GM23248 (cell line): ENCODE results near the gene MYLK3. TPM values are rescaled to one million over a fixed set of nuclear protein-coding genes. Genes with fewer than 3 reads are reported as not detected.

Source experiments
- DNase-seq: peaks from one replicate; pipeline ENCODE4 v3.0.0-alpha.2; 2015
- H2AFZ ChIP-seq: fragments of 200-600 bp; sonication (generic); 2 replicates; pipeline ENCODE4 v1.6.1; 2016; ENCODE audit warnings: antibody characterized with exemption
- H3F3A ChIP-seq: fragments of 200-600 bp; sonication (generic); 2 replicates; pipeline ENCODE4 v1.6.1; 2016; ENCODE audit warnings: mild to moderate bottlenecking, antibody characterized with exemption, mixed run types; ENCODE audit not compliant: insufficient read depth
- H3K27ac ChIP-seq: fragments of 200-600 bp; sonication (generic); 2 replicates; pipeline ENCODE4 v1.5.1; 2016; ENCODE audit warnings: mild to moderate bottlenecking
- H3K27me3 ChIP-seq: fragments of 200-600 bp; sonication (generic); replicated peaks from 2 replicates; pipeline ENCODE4 v1.6.1; 2016; ENCODE audit warnings: mild to moderate bottlenecking; ENCODE audit not compliant: insufficient read depth
- H3K36me3 ChIP-seq: fragments of 200-600 bp; sonication (generic); 2 replicates; pipeline ENCODE4 v1.6.1; 2016; ENCODE audit warnings: low read depth, mild to moderate bottlenecking
- H3K4me1 ChIP-seq: fragments of 200-600 bp; sonication (generic); 2 replicates; pipeline ENCODE4 v1.6.1; 2016; ENCODE audit warnings: mild to moderate bottlenecking; ENCODE audit not compliant: insufficient read depth
- H3K4me2 ChIP-seq: fragments of 200-600 bp; sonication (generic); one replicate; pipeline ENCODE4 v1.6.1; 2016; ENCODE audit warnings: mild to moderate bottlenecking; ENCODE audit not compliant: unreplicated experiment
- H3K4me3 ChIP-seq: fragments of 200-600 bp; sonication (generic); 2 replicates; pipeline ENCODE4 v1.5.1; 2016; ENCODE audit warnings: mild to moderate bottlenecking
- H3K79me2 ChIP-seq: fragments of 200-600 bp; sonication (generic); 2 replicates; pipeline ENCODE4 v1.6.1; 2016; ENCODE audit warnings: mild to moderate bottlenecking; ENCODE audit not compliant: insufficient read depth
- H3K9ac ChIP-seq: fragments of 200-600 bp; sonication (generic); 2 replicates; pipeline ENCODE4 v1.6.1; 2016; ENCODE audit warnings: mild to moderate bottlenecking
- H3K9me2 ChIP-seq: fragments of 200-600 bp; sonication (generic); 2 replicates; pipeline ENCODE4 v1.6.1; 2016; ENCODE audit warnings: mixed run types, mild to moderate bottlenecking, moderate library complexity; ENCODE audit not compliant: insufficient read depth
- H3K9me3 ChIP-seq: fragments of 200-600 bp; sonication (generic); one replicate; pipeline ENCODE4 v1.6.1; 2017; ENCODE audit warnings: low read depth
- H4K20me1 ChIP-seq: fragments of 200-600 bp; sonication (generic); 2 replicates; pipeline ENCODE4 v1.6.0; 2016; ENCODE audit not compliant: insufficient read depth
- EZH2 ChIP-seq: fragments of 200-600 bp; sonication (generic); IDR thresholded peaks from 2 replicates; pipeline ENCODE4 v1.6.1; 2018; ENCODE audit warnings: antibody characterized with exemption, mild to moderate bottlenecking; ENCODE audit not compliant: insufficient read depth, poor library complexity, severe bottlenecking
- EZH2phosphoT487 ChIP-seq: fragments of 200-600 bp; sonication (generic); IDR thresholded peaks from 2 replicates; pipeline ENCODE4 v1.6.1; 2018; ENCODE audit warnings: antibody characterized with exemption, moderate library complexity, mild to moderate bottlenecking, low read depth; ENCODE audit not compliant: insufficient read depth
- WGBS, 2 experiments: methylation state at CpG; one replicate each; pipeline ENCODE4 v1.1.6; 2015 to 2017; ENCODE audit warnings: low lambda C conversion rate in 2 of 2, low coverage in 1 of 2; ENCODE audit errors: missing lambda C conversion rate in 2 of 2; 5-methylcytosine and 5-hydroxymethylcytosine counted together
- in situ Hi-C: fragments of 300-500 bp; cut with MboI; formaldehyde crosslinking; loops from 2 replicates; pipeline ENCODE4 v1.15.0; 2020
- polyA plus RNA-seq: library from polyadenylated mRNA; unstranded; fragments of >200 nt; fragmentation: Nextera tagmentation; extraction: Ambion mirVana; gene quantifications from 2 replicates; pipeline ENCODE4 v1.2.1, GENCODE V29; 2016
- total RNA-seq: library from RNA; depleted of rRNA; stranded (reverse); fragments of >200 nt; shearing (Covaris generic); gene quantifications from 2 replicates; pipeline ENCODE4 v1.2.3, GENCODE V29; 2014

Gene MYLK3
- total and polyA plus RNA-seq, 2 experiments from 2014 or later = not detected

DNA sequence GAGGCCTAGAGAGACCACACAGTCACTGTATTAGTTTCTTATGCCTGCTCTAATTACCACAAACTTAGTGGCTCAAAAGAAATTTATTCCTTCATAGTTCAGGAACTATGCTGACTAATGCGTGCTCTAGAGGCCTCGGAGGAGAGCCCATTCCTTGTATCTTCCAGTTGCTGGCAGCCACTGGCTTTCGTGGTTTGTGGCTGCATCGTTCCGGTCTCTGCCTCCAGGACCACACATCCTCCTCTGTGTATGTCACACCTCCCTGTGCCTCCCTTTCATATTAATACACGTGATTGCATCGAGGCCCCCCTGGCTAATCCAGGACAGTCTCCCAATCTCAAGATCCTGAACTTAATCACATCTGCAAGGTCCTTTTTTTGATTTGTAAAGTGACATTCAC is 16.9 kb upstream of the MYLK3 start:
- Histone ChIP-seq H4K20me1 (no peaks in the 10 kb centered on the region), H3K9me3 (no peaks in the 10 kb centered on the region), H3K4me3 (no peak overlapping the region), H3K27ac (no peak overlapping the region), H3K4me2 (no peak overlapping the region), H2AFZ (no peak overlapping the region), H3K9ac (no peak overlapping the region), H3K27me3 (0 out of 2 replicates have a peak, but pooled peaks cover 9% of the 10 kb centered on the region), H3K79me2 (no peaks in the 10 kb centered on the region), H3F3A (no peaks in the 10 kb centered on the region), H3K36me3 (no peaks in the 10 kb centered on the region), H3K9me2 (no peaks in the 10 kb centered on the region), H3K4me1 (no peaks in the 10 kb centered on the region)
- no peak for TF ChIP-seq EZH2
- TF ChIP-seq EZH2phosphoT487 = no peak
- WGBS, 2 experiments = 38 to 50% methylated on average over 7 of the region's 7 CpGs
- peak; percentile 63 for DNase-seq
- in situ Hi-C loops = no loop called here

DNA sequence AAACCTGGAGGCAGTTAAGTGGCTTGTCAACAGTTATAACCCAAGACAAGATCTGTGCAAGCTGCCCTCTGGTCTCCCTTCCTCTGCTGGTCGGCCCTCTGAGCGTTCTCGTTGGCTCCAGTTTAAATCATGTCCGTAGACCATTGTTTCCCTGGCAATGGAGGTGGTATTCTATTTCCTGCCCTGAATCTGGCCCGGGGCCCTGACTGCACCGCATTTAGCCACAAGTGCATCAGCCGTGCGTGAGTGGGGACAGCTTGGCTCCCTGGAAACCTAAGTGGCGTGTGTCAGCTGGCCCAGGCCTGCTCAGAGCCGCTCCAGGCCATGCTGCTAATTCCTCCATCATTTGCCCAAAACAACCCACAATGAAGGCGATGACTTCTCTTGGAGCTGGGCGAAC is 15.0 kb upstream of the MYLK3 start:
- no peak overlapping the region for H3K4me3 ChIP-seq

GRCh38 chr16:46762583-46762982 is 14.4 kb upstream of the MYLK3 start:
- in situ Hi-C loops = no loop called here
- no peak overlapping the region for H3K9ac ChIP-seq
- no peaks in the 10 kb centered on the region for H3K36me3 ChIP-seq
- H3K27me3 ChIP-seq = peaks cover 27% of the 10 kb centered on the region
- H3K4me3 ChIP-seq = no peak overlapping the region
- no peak for TF ChIP-seq EZH2
- TF ChIP-seq EZH2phosphoT487 = no peak
- DNase-seq = no peak
- H3K9me3 ChIP-seq = no peaks in the 10 kb centered on the region
- WGBS, 2 experiments = 31 to 36% methylated on average over 3 of the region's 3 CpGs
- H3K4me2 ChIP-seq = no peak overlapping the region
- no peaks in the 10 kb centered on the region for H3K4me1 ChIP-seq
- H3F3A ChIP-seq = no peaks in the 10 kb centered on the region
- no peak overlapping the region for H2AFZ ChIP-seq
- H4K20me1 ChIP-seq = no peaks in the 10 kb centered on the region
- H3K9me2 ChIP-seq = no peaks in the 10 kb centered on the region
- H3K27ac ChIP-seq = no peak overlapping the region
- H3K79me2 ChIP-seq = no peaks in the 10 kb centered on the region

More for the DNA sequence above, 15.0 kb upstream of the MYLK3 start:
- no peak overlapping the region for H2AFZ ChIP-seq
- in situ Hi-C loops = no loop called here
- no peak overlapping the region for H3K9ac ChIP-seq
- no peaks in the 10 kb centered on the region for H3K36me3 ChIP-seq
- TF ChIP-seq EZH2phosphoT487 (no peak), EZH2 (no peak)
- H3K4me2 ChIP-seq = no peak overlapping the region
- peaks cover 27% of the 10 kb centered on the region for H3K27me3 ChIP-seq
- H3K79me2 ChIP-seq = no peaks in the 10 kb centered on the region
- DNase-seq = no peak
- no peaks in the 10 kb centered on the region for H3K9me2 ChIP-seq
- no peaks in the 10 kb centered on the region for H3K4me1 ChIP-seq
- no peaks in the 10 kb centered on the region for H3F3A ChIP-seq
- H4K20me1 ChIP-seq = no peaks in the 10 kb centered on the region
- H3K9me3 ChIP-seq = no peaks in the 10 kb centered on the region
- 27 to 30% methylated on average over 12 of the region's 12 CpGs for WGBS, 2 experiments
- H3K27ac ChIP-seq = no peak overlapping the region

- no peak for DNase-seq
- no peak overlapping the region for H3K27ac ChIP-seq
- no peak for TF ChIP-seq EZH2phosphoT487
- TF ChIP-seq EZH2 = no peak
- H3K4me1 ChIP-seq = no peaks in the 10 kb centered on the region
- no peaks in the 10 kb centered on the region for H3K79me2 ChIP-seq
- 62 to 73% methylated on average over 5 of the region's 5 CpGs for WGBS, 2 experiments
- no peak overlapping the region for H3K9ac ChIP-seq
- H3F3A ChIP-seq = no peaks in the 10 kb centered on the region
- H3K27me3 ChIP-seq = peaks cover 25% of the 10 kb centered on the region
- H2AFZ ChIP-seq = no peak overlapping the region
- H3K4me3 ChIP-seq = no peak overlapping the region
- H3K36me3 ChIP-seq = no peaks in the 10 kb centered on the region
- in situ Hi-C loops = no loop called here
- no peak overlapping the region for H3K4me2 ChIP-seq
- no peaks in the 10 kb centered on the region for H3K9me3 ChIP-seq
- H4K20me1 ChIP-seq = no peaks in the 10 kb centered on the region
- H3K9me2 ChIP-seq = no peaks in the 10 kb centered on the region
These were observed 11.2 kb upstream of the MYLK3 start for GRCh38 chr16:46759309-46759708.
